ENCODE measurements around the gene REEP2. TPM values are rescaled to one million over a fixed set of nuclear protein-coding genes. Genes with fewer than 3 reads are reported as not detected.

The REEP2 gene
- total and polyA plus RNA-seq, 4 experiments from 2014 or later: 0.57 TPM; not detected in 3

- intact Hi-C loops (cut with micrococcal nuclease): loop anchor here (1.0 kb wide), 2 partner anchors 13 to 40 kb away; no protein-coding TSS in a partner anchor
- ChIA-PET CTCF (ENCODE audit: partially characterized antibody) (interaction anchor here (1.2 to 21.4 kb wide), 7 partner anchors 7 to 829 kb away, joined by 3 to 507 read pairs (median 7); partner anchors contain the start of gene ETF1), POLR2A (ENCODE audit: partially characterized antibody) (interaction anchor here (0.7 to 4.7 kb wide), 10 partner anchors 15 to 974 kb away, joined by 3 to 55 read pairs (median 11); partner anchors contain the start of genes CTNNA1, ETF1, HSPA9 and KDM3B)
- Histone ChIP-seq H3K27ac (ENCODE audit: low read depth, low read length) (peak overlapping the region; percentile 90), H3K36me3 (ENCODE audit: insufficient read depth, low read length) (no peaks in the 10 kb centered on the region), H3K4me1 (ENCODE audit: insufficient read depth, low read length) (peaks cover 50% of the 10 kb centered on the region), H3K27me3 (ENCODE audit: insufficient read depth, low read length) (no peaks in the 10 kb centered on the region), H3K4me3 (ENCODE audit: low read length in 2 of 2) (peak overlapping the region; percentile 79 to 85), H3K9me3 (ENCODE audit: control insufficient read depth in 1 of 2, low read length in 2 of 2) (no peaks in the 10 kb centered on the region)
- Mint-ChIP-seq H3K27me3 (no peaks in the 10 kb centered on the region), H3K4me3 (peak overlapping the region; percentile 85 to 97 (median 90)), H3K9me3 (peaks cover 0 to 4% (median 0%) of the 10 kb centered on the region in 8 donors), H3K27ac (peak overlapping the region; percentile 84 to 93 (median 93)), H3K36me3 (peaks cover 3 to 10% of the 10 kb centered on the region in 2 donors), H3K4me1 (peaks cover 29 to 68% (median 42%) of the 10 kb centered on the region in 4 donors)
- no peak for DNase-seq
Measured at GRCh38 chr5:138463419-138464007, 24.7 kb downstream of the REEP2 start.

- peak overlapping the region; percentile 85 to 97 (median 90) for H3K4me3 Mint-ChIP-seq
- no peaks in the 10 kb centered on the region for H3K27me3 Mint-ChIP-seq
- DNase-seq: peak; percentile 91 to 95 (median 94)
- peaks cover 3 to 10% of the 10 kb centered on the region in 2 donors for H3K36me3 Mint-ChIP-seq
- H3K27me3 ChIP-seq (ENCODE audit: insufficient read depth, low read length): no peaks in the 10 kb centered on the region
- peak overlapping the region; percentile 79 to 85 for H3K4me3 ChIP-seq (ENCODE audit: low read length in 2 of 2)
- POLR2A ChIA-PET (ENCODE audit: partially characterized antibody): interaction anchor here (1.2 to 4.7 kb wide), 9 partner anchors 9 to 289 kb away, joined by 3 to 55 read pairs (median 16); partner anchors contain the start of genes CTNNA1, ETF1, FAM53C and HSPA9
- no peaks in the 10 kb centered on the region for H3K36me3 ChIP-seq (ENCODE audit: insufficient read depth, low read length)
- CTCF ChIA-PET (ENCODE audit: partially characterized antibody): interaction anchor here (1.2 to 21.4 kb wide), 10 partner anchors 8 to 829 kb away, joined by 3 to 507 read pairs (median 6); partner anchors contain the start of gene ETF1
- peaks cover 46% of the 10 kb centered on the region for H3K4me1 ChIP-seq (ENCODE audit: insufficient read depth, low read length)
- peaks cover 0 to 4% (median 0%) of the 10 kb centered on the region in 8 donors for H3K9me3 Mint-ChIP-seq
- H3K4me1 Mint-ChIP-seq: peaks cover 27 to 65% (median 39%) of the 10 kb centered on the region in 4 donors
- H3K27ac ChIP-seq (ENCODE audit: low read depth, low read length): peak overlapping the region; percentile 90
- no peaks in the 10 kb centered on the region for H3K9me3 ChIP-seq (ENCODE audit: control insufficient read depth in 1 of 2, low read length in 2 of 2)
- intact Hi-C loops (cut with micrococcal nuclease): loop anchor here (1.0 kb wide), 2 partner anchors 14 to 39 kb away; no protein-coding TSS in a partner anchor
- H3K27ac Mint-ChIP-seq: peak overlapping the region; percentile 89 to 96 (median 93)
Measured at GRCh38 chr5:138464008-138464387, 25.1 kb downstream of the REEP2 start.

GRCh38 chr5:138464388-138465260, 25.8 kb downstream of the REEP2 start:
- Histone ChIP-seq H3K9me3 (ENCODE audit: control insufficient read depth in 1 of 2, low read length in 2 of 2) (no peaks in the 10 kb centered on the region), H3K27ac (ENCODE audit: low read depth, low read length) (peak overlapping the region; percentile 90), H3K4me1 (ENCODE audit: insufficient read depth, low read length) (peaks cover 39% of the 10 kb centered on the region), H3K4me3 (ENCODE audit: low read length in 2 of 2) (peak overlapping the region; percentile 61 to 85), H3K27me3 (ENCODE audit: insufficient read depth, low read length) (no peaks in the 10 kb centered on the region), H3K36me3 (ENCODE audit: insufficient read depth, low read length) (no peaks in the 10 kb centered on the region)
- Mint-ChIP-seq H3K4me3 (peak overlapping the region; percentile 85 to 97 (median 90)), H3K27me3 (no peaks in the 10 kb centered on the region), H3K9me3 (peaks cover 0 to 4% (median 0%) of the 10 kb centered on the region in 8 donors), H3K27ac (peak overlapping the region; percentile 89 to 96 (median 93)), H3K4me1 (peaks cover 21 to 59% (median 34%) of the 10 kb centered on the region in 4 donors), H3K36me3 (peaks cover 3 to 10% of the 10 kb centered on the region in 2 donors)
- CTCF ChIA-PET (ENCODE audit: partially characterized antibody): interaction anchor here (0.6 to 21.4 kb wide), 16 partner anchors 9 to 438 kb away, joined by 3 to 507 read pairs (median 4); partner anchors contain the start of genes CDC25C, ETF1, HSPA9 and KDM3B
- POLR2A ChIA-PET (ENCODE audit: partially characterized antibody): interaction anchor here (0.7 to 4.7 kb wide), 21 partner anchors 9 to 1096 kb away, joined by 3 to 55 read pairs (median 5); partner anchors contain the start of genes CTNNA1, ETF1, FAM13B and FAM53C
- intact Hi-C loops (cut with micrococcal nuclease): loop anchor here (1.0 kb wide), 6 partner anchors 14 to 127 kb away; partner anchors contain the start of genes ETF1 and HSPA9
- peak; percentile 98 to 99 (median 98) for DNase-seq

- Histone ChIP-seq H3K4me3 (ENCODE audit: low read length in 2 of 2) (peak within 1 kb of the TSS; percentile 61 to 85), H3K27ac (ENCODE audit: low read depth, low read length) (peak within 1 kb of the TSS; percentile 90), H3K4me1 (ENCODE audit: insufficient read depth, low read length) (peaks cover 31% of the 10 kb centered on the region), H3K9me3 (ENCODE audit: control insufficient read depth in 1 of 2, low read length in 2 of 2) (no peaks in the 10 kb centered on the region), H3K36me3 (ENCODE audit: insufficient read depth, low read length) (no peaks in the 10 kb centered on the region), H3K27me3 (ENCODE audit: insufficient read depth, low read length) (no peaks in the 10 kb centered on the region)
- CTCF ChIA-PET (ENCODE audit: partially characterized antibody): interaction anchor here (1.0 to 21.4 kb wide), 16 partner anchors 9 to 428 kb away, joined by 3 to 507 read pairs (median 4); partner anchors contain the start of genes CDC25C, ETF1, HSPA9 and KDM3B
- H3K27me3 Mint-ChIP-seq: no peaks in the 10 kb centered on the region
- intact Hi-C loops (cut with micrococcal nuclease): loop anchor here (1.0 kb wide), 4 partner anchors 27 to 128 kb away; partner anchors contain the start of genes ETF1 and HSPA9
- H3K27ac Mint-ChIP-seq: peak within 1 kb of the TSS; percentile 89 to 96 (median 93)
- peak; percentile 96 to 98 (median 97) for DNase-seq
- peak within 1 kb of the TSS; percentile 85 to 97 (median 90) for H3K4me3 Mint-ChIP-seq
- H3K4me1 Mint-ChIP-seq: peaks cover 17 to 50% (median 28%) of the 10 kb centered on the region in 4 donors
- H3K36me3 Mint-ChIP-seq: peaks cover 3 to 10% of the 10 kb centered on the region in 2 donors
- POLR2A ChIA-PET (ENCODE audit: partially characterized antibody): interaction anchor here (0.7 to 4.7 kb wide), 20 partner anchors 8 to 1096 kb away, joined by 3 to 55 read pairs (median 5); partner anchors contain the start of genes ETF1, FAM13B, FAM53C and HSPA9
- H3K9me3 Mint-ChIP-seq: peaks cover 0 to 4% (median 0%) of the 10 kb centered on the region in 8 donors
Measured at GRCh38 chr5:138465261-138466124, 26.6 kb downstream of the REEP2 start, which contains the start of gene EGR1. TSS of gene EGR1 (plus strand) at chr5:138465479. CDS start at chr5:138465762, 283 bp downstream.

GRCh38 chr5:138466125-138466899, 27.5 kb downstream of the REEP2 start:
- POLR2A ChIA-PET (ENCODE audit: partially characterized antibody): interaction anchor here (0.6 to 4.7 kb wide), 8 partner anchors 12 to 128 kb away, joined by 3 to 55 read pairs (median 14); partner anchors contain the start of genes ETF1, FAM53C and HSPA9

More at GRCh38 chr5:138466125-138466899, 27.5 kb downstream of the REEP2 start:
- CTCF ChIA-PET (ENCODE audit: partially characterized antibody): interaction anchor here (1.2 to 21.4 kb wide), 8 partner anchors 16 to 122 kb away, joined by 3 to 507 read pairs (median 8); partner anchors contain the start of genes ETF1 and KDM3B
- peak in 1 of 5 donors; percentile 9 for DNase-seq
- H3K9me3 ChIP-seq (ENCODE audit: control insufficient read depth in 1 of 2, low read length in 2 of 2): no peaks in the 10 kb centered on the region
- intact Hi-C loops (cut with micrococcal nuclease): no loop called here
- Mint-ChIP-seq H3K4me3 (peak overlapping the region; percentile 82 to 92 (median 87)), H3K27me3 (no peaks in the 10 kb centered on the region), H3K36me3 (peaks cover 3 to 10% of the 10 kb centered on the region in 2 donors), H3K9me3 (peaks cover 0 to 4% (median 0%) of the 10 kb centered on the region in 8 donors), H3K4me1 (peaks cover 13 to 42% (median 24%) of the 10 kb centered on the region in 4 donors), H3K27ac (peak overlapping the region in 4 of 7 donors; percentile 27 to 89 (median 74))
- peak overlapping the region; percentile 90 for H3K27ac ChIP-seq (ENCODE audit: low read depth, low read length)
- no peaks in the 10 kb centered on the region for H3K27me3 ChIP-seq (ENCODE audit: insufficient read depth, low read length)
- peak overlapping the region; percentile 17 to 85 for H3K4me3 ChIP-seq (ENCODE audit: low read length in 2 of 2)
- peaks cover 31% of the 10 kb centered on the region for H3K4me1 ChIP-seq (ENCODE audit: insufficient read depth, low read length)
- H3K36me3 ChIP-seq (ENCODE audit: insufficient read depth, low read length): no peaks in the 10 kb centered on the region

Data from CD4-positive, alpha-beta memory T cell (primary cell).